SK-N-SH (cell line): ENCODE data around the gene TMEM131. TPM values are rescaled to one million over a fixed set of nuclear protein-coding genes. Genes with fewer than 3 reads are reported as not detected.

Experiments
- CTCF ChIA-PET: fragments of 300-600, 350-600 bp; formaldehyde crosslinking; extraction: SDS; loops from one replicate; lab custom pipeline; 2021; lab: Yijun Ruan, JAX
- POLR2A ChIA-PET: fragments of 350-600 bp; sonication (Branson Sonifier 250); formaldehyde crosslinking; extraction: SDS; loops from one replicate; lab custom pipeline; 2020; ENCODE audit warnings: antibody characterized with exemption, inconsistent platforms; lab: Yijun Ruan, JAX
- DNase-seq: peaks from one replicate; pipeline ENCODE4 v3.0.0; 2012
- H2AFZ ChIP-seq: fragments of 200-600 bp; sonication (generic); 2 replicates; pipeline ENCODE4 v1.8.1; 2016; ENCODE audit warnings: antibody characterized with exemption, mild to moderate bottlenecking, low read depth
- H3F3A ChIP-seq: fragments of 200-600 bp; sonication (generic); replicated peaks from 2 replicates; pipeline ENCODE3; 2016; ENCODE audit warnings: antibody characterized with exemption, mild to moderate bottlenecking; ENCODE audit not compliant: insufficient read depth
- H3K27ac ChIP-seq, 2 experiments: fragments of 200-500 bp in 1 of 2; fragments of 200-600 bp in 1 of 2; sonication (Bioruptor generic) in 1 of 2; sonication (generic), shearing (Covaris generic) in 1 of 2; 2 replicates each; pipeline versions ENCODE4 v1.5.1 to v1.6.1; 2014 to 2016; ENCODE audit warnings: low read depth in 2 of 2, inconsistent platforms in 1 of 2, low read length in 1 of 2, mild to moderate bottlenecking in 1 of 2, mixed read lengths in 1 of 2
- H3K27me3 ChIP-seq: fragments of 200-600 bp; sonication (generic), shearing (Covaris generic); 2 replicates; pipeline ENCODE4 v1.6.1; 2016; ENCODE audit warnings: mixed run types; ENCODE audit not compliant: insufficient read depth
- H3K36me3 ChIP-seq, 2 experiments: fragments of 200-500 bp in 1 of 2; fragments of 200-600 bp in 1 of 2; sonication (Bioruptor generic) in 1 of 2; sonication (generic) in 1 of 2; replicated peaks in 1 of 2; 2 replicates each; pipeline versions ENCODE3 to v1.5.1; 2014 to 2016; ENCODE audit warnings: low read length in 1 of 2, mild to moderate bottlenecking in 1 of 2; ENCODE audit not compliant: insufficient read depth in 2 of 2, control insufficient read depth in 1 of 2
- H3K4me1 ChIP-seq, 2 experiments: fragments of 200-500 bp in 1 of 2; fragments of 200-600 bp in 1 of 2; sonication (Bioruptor generic) in 1 of 2; sonication (generic), shearing (Covaris generic) in 1 of 2; 2 replicates each; pipeline versions ENCODE4 v1.5.1 to v1.6.1; 2014 to 2016; ENCODE audit warnings: low read depth in 1 of 2, low read length in 1 of 2, mixed run types in 1 of 2; ENCODE audit not compliant: insufficient read depth in 2 of 2, control insufficient read depth in 1 of 2
- H3K4me2 ChIP-seq: fragments of 200-600 bp; sonication (generic), shearing (Covaris generic); 2 replicates; pipeline ENCODE4 v1.6.1; 2017; ENCODE audit warnings: mixed run types
- H3K4me3 ChIP-seq, 2 experiments: fragments of 200-500 bp in 1 of 2; fragments of 200-600 bp in 1 of 2; sonication (Bioruptor generic) in 1 of 2; sonication (generic), shearing (Covaris generic) in 1 of 2; 2 replicates each; pipeline versions ENCODE4 v1.5.1 to v1.8.1; 2014 to 2016; ENCODE audit warnings: low read depth in 2 of 2, inconsistent platforms in 1 of 2, low read length in 1 of 2, mild to moderate bottlenecking in 1 of 2, mixed read lengths in 1 of 2, moderate library complexity in 1 of 2
- H3K79me2 ChIP-seq: fragments of 200-600 bp; sonication (generic); 2 replicates; pipeline ENCODE4 v1.8.1; 2017; ENCODE audit warnings: mild to moderate bottlenecking; ENCODE audit not compliant: insufficient read depth
- H3K9ac ChIP-seq: fragments of 200-600 bp; sonication (generic); 2 replicates; pipeline ENCODE4 v1.6.1; 2017; ENCODE audit warnings: mixed run types
- H3K9me2 ChIP-seq: fragments of 200-600 bp; sonication (generic); 2 replicates; pipeline ENCODE4 v1.6.1; 2017; ENCODE audit warnings: mixed run types
- H3K9me3 ChIP-seq: fragments of 200-600 bp; sonication (generic); 2 replicates; pipeline ENCODE4 v1.6.1; 2017; ENCODE audit warnings: mixed run types, mild to moderate bottlenecking, moderate library complexity
- H4K20me1 ChIP-seq: fragments of 200-600 bp; sonication (generic); 2 replicates; pipeline ENCODE4 v1.6.1; 2017; ENCODE audit warnings: mild to moderate bottlenecking, mixed run types; ENCODE audit not compliant: insufficient read depth
- CTCF ChIP-seq: fragments of 200-600 bp; sonication (generic); IDR thresholded peaks from 2 replicates; pipeline ENCODE4 v1.6.1; 2017; ENCODE audit warnings: antibody characterized with exemption, mild to moderate bottlenecking, moderate library complexity
- EZH2phosphoT487 ChIP-seq: fragments of 200-600 bp; sonication (generic); IDR thresholded peaks from 2 replicates; pipeline ENCODE4 v1.6.1; 2017; ENCODE audit warnings: low read depth, mixed run types, mild to moderate bottlenecking, antibody characterized with exemption, moderate library complexity, borderline replicate concordance
- GABPA ChIP-seq: IDR thresholded peaks from 2 replicates; pipeline ENCODE4 v1.4.0; 2012; ENCODE audit warnings: low read depth, mild to moderate bottlenecking
- GATA2 ChIP-seq: sonication (generic); formaldehyde crosslinking; IDR thresholded peaks from 2 replicates; pipeline ENCODE4 v1.5.0; 2020; ENCODE audit warnings: mild to moderate bottlenecking, missing genetic modification reagents
- IRF3 ChIP-seq: fragments of 150-350 bp; IDR thresholded peaks from 2 replicates; pipeline ENCODE4 v1.6.1; 2016; ENCODE audit warnings: mild to moderate bottlenecking, low read depth, low read length
- MEF2A ChIP-seq: IDR thresholded peaks from 2 replicates; pipeline ENCODE4 v1.4.0; 2012; ENCODE audit warnings: low read depth, borderline replicate concordance
- NRF1 ChIP-seq: IDR thresholded peaks from 2 replicates; pipeline ENCODE4 v1.6.1; 2012; ENCODE audit warnings: low read depth, mild to moderate bottlenecking, low read length
- PBX3 ChIP-seq: IDR thresholded peaks from 2 replicates; pipeline ENCODE4; 2012
- POLR2AphosphoS5 ChIP-seq: IDR thresholded peaks from 2 replicates; pipeline ENCODE4 v1.6.1; 2012; ENCODE audit warnings: low read depth, low read length
- RAD21 ChIP-seq: IDR thresholded peaks from 2 replicates; pipeline ENCODE4 v1.6.1; 2012; ENCODE audit warnings: mild to moderate bottlenecking, low read length
- RCOR1 ChIP-seq: fragments of 150-350 bp; IDR thresholded peaks from 2 replicates; pipeline ENCODE4 v1.6.1; 2017; ENCODE audit warnings: antibody characterized with exemption, low read length
- TEAD4 ChIP-seq: IDR thresholded peaks from 2 replicates; pipeline ENCODE4 v1.4.0; 2012; ENCODE audit warnings: mild to moderate bottlenecking, borderline replicate concordance; ENCODE audit not compliant: insufficient read depth
- USF1 ChIP-seq: IDR thresholded peaks from 2 replicates; pipeline ENCODE4 v1.4.0; 2012; ENCODE audit warnings: low read depth, borderline replicate concordance
- WGBS: methylation state at CpG from one replicate; pipeline ENCODE4 v1.1.6; 2017; ENCODE audit warnings: low lambda C conversion rate; 5-methylcytosine and 5-hydroxymethylcytosine counted together
- polyA plus RNA-seq, 3 experiments: library from polyadenylated mRNA; depleted of rRNA; stranded (reverse); fragments of >200 nt; gene quantifications; 2 replicates each; pipeline ENCODE4 v1.2.3, GENCODE V29; 2012
- TF ChIP-seq, protein P1 (sequence below): IDR thresholded peaks from 2 replicates; pipeline ENCODE4 v1.4.0; 2012; ENCODE audit warnings: low read depth, borderline replicate concordance
- TF ChIP-seq, protein P2 (sequence below): IDR thresholded peaks from 2 replicates; pipeline ENCODE4 v1.4.0; 2012; ENCODE audit warnings: low read depth

TMEM131 gene
- polyA plus RNA-seq, 1 of the 3 experiments (the other 2 are of a cell fraction) = 9.1 TPM

DNA sequence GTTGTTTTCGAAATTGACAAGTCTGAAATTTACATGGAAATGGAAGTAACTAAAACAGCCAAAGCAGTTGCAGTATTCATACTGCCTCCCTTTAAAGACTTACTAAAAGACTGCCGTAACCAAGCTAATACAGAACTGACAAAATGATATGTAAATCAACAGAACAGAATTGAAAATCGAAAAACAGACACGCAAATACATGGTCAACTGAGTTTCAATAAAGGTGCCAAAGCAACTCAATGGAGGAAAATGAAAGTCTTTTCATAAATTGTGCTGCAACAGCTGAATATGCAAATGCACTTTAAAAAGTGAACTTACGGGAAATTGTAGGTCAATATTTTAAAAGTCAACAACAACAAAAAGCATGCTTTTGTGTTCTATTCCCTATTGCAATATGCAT lies 34.2 kb downstream of the TMEM131 start (continued):
- TF ChIP-seq RAD21 = no peak
- no peak for TF ChIP-seq MEF2A
- TF ChIP-seq RCOR1 = no peak
- TF ChIP-seq, protein P1, sequence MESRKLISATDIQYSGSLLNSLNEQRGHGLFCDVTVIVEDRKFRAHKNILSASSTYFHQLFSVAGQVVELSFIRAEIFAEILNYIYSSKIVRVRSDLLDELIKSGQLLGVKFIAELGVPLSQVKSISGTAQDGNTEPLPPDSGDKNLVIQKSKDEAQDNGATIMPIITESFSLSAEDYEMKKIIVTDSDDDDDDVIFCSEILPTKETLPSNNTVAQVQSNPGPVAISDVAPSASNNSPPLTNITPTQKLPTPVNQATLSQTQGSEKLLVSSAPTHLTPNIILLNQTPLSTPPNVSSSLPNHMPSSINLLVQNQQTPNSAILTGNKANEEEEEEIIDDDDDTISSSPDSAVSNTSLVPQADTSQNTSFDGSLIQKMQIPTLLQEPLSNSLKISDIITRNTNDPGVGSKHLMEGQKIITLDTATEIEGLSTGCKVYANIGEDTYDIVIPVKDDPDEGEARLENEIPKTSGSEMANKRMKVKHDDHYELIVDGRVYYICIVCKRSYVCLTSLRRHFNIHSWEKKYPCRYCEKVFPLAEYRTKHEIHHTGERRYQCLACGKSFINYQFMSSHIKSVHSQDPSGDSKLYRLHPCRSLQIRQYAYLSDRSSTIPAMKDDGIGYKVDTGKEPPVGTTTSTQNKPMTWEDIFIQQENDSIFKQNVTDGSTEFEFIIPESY = no peak
- TF ChIP-seq PBX3 = no peak
- TF ChIP-seq NRF1 = no peak

GRCh38 chr2:97958184-97958583 lies 37.6 kb downstream of the TMEM131 start:
- H3K27me3 ChIP-seq = no peaks in the 10 kb centered on the region
- WGBS = 83% methylated on average over 2 of the region's 2 CpGs
- no peak overlapping the region for H3K27ac ChIP-seq
- no peaks in the 10 kb centered on the region for H3K9me2 ChIP-seq
- peaks cover 80% of the 10 kb centered on the region for H3K79me2 ChIP-seq
- no peak overlapping the region for H3K9ac ChIP-seq
- H3K4me1 ChIP-seq = no peaks in the 10 kb centered on the region; a peak in 1 of 4 replicates
- no peak overlapping the region for H3K4me2 ChIP-seq
- CTCF ChIA-PET = interaction anchor here (1.0 to 1.3 kb wide), 2 partner anchors 10 to 151 kb away, joined by 3 to 4 read pairs; no protein-coding TSS in a partner anchor
- DNase-seq = no peak
- TF ChIP-seq RCOR1 = no peak
- TF ChIP-seq GATA2 (CRISPR knock-in tag) = no peak
- no peak for TF ChIP-seq GABPA
- TF ChIP-seq POLR2AphosphoS5 = no peak
- TF ChIP-seq EZH2phosphoT487 = no peak
- no peak for TF ChIP-seq CTCF
- TF ChIP-seq IRF3 = no peak
- TF ChIP-seq, protein P2, sequence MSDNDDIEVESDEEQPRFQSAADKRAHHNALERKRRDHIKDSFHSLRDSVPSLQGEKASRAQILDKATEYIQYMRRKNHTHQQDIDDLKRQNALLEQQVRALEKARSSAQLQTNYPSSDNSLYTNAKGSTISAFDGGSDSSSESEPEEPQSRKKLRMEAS = no peak
- TF ChIP-seq TEAD4 = no peak
- TF ChIP-seq USF1 = no peak
- no peak overlapping the region for H2AFZ ChIP-seq
- H3K36me3 ChIP-seq = no peaks in the 10 kb centered on the region
- POLR2A ChIA-PET = no interaction called here
- H3K4me3 ChIP-seq = no peak overlapping the region
- H3F3A ChIP-seq = no peaks in the 10 kb centered on the region
- H4K20me1 ChIP-seq = peaks cover 20% of the 10 kb centered on the region
- H3K9me3 ChIP-seq = no peaks in the 10 kb centered on the region
